Kidney epithelial cell (primary cell): Measurements from ENCODE around the gene LOXL4. TPM values are rescaled to one million over a fixed set of nuclear protein-coding genes. Genes with fewer than 3 reads are reported as not detected.

Experiments
- DNase-seq: peaks from one replicate; pipeline ENCODE4 v3.0.0-alpha.2; 2010; ENCODE audit warnings: low read depth
- H3K27me3 ChIP-seq: 2 replicates; pipeline ENCODE4 v1.6.0; 2011; ENCODE audit warnings: low read length; ENCODE audit not compliant: control insufficient read depth, insufficient read depth
- H3K36me3 ChIP-seq: 2 replicates; pipeline ENCODE4 v1.5.1; 2011; ENCODE audit warnings: low read length; ENCODE audit not compliant: control insufficient read depth, insufficient read depth
- H3K4me3 ChIP-seq: 2 replicates; pipeline ENCODE4 v1.5.1; 2011; ENCODE audit warnings: low read depth, mild to moderate bottlenecking, control low read depth, low read length
- total RNA-seq: library from RNA; depleted of rRNA; stranded (reverse); fragments of >200 nt; gene quantifications from 2 replicates; pipeline ENCODE4 v1.2.3, GENCODE V29; 2015
- TF ChIP-seq, protein P1 (sequence below): IDR thresholded peaks from 2 replicates; pipeline ENCODE4 v1.5.1; 2011; ENCODE audit warnings: mild to moderate bottlenecking, moderate library complexity, low read length, control low read depth, inconsistent platforms; ENCODE audit not compliant: insufficient read depth, poor library complexity, severe bottlenecking

LOXL4 gene
- total RNA-seq, 1 donor from 2014 or later = 6.1 TPM

- H3K4me3 ChIP-seq = no peak overlapping the region
- TF ChIP-seq, protein P1, sequence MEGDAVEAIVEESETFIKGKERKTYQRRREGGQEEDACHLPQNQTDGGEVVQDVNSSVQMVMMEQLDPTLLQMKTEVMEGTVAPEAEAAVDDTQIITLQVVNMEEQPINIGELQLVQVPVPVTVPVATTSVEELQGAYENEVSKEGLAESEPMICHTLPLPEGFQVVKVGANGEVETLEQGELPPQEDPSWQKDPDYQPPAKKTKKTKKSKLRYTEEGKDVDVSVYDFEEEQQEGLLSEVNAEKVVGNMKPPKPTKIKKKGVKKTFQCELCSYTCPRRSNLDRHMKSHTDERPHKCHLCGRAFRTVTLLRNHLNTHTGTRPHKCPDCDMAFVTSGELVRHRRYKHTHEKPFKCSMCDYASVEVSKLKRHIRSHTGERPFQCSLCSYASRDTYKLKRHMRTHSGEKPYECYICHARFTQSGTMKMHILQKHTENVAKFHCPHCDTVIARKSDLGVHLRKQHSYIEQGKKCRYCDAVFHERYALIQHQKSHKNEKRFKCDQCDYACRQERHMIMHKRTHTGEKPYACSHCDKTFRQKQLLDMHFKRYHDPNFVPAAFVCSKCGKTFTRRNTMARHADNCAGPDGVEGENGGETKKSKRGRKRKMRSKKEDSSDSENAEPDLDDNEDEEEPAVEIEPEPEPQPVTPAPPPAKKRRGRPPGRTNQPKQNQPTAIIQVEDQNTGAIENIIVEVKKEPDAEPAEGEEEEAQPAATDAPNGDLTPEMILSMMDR = no peak
- no peak for DNase-seq
- no peaks in the 10 kb centered on the region for H3K27me3 ChIP-seq
- H3K36me3 ChIP-seq = no peaks in the 10 kb centered on the region
Measured at GRCh38 chr10:98260752-98261151, 7.2 kb downstream of the LOXL4 start.

- DNase-seq = no peak
- Histone ChIP-seq H3K36me3 (no peaks in the 10 kb centered on the region), H3K27me3 (no peaks in the 10 kb centered on the region), H3K4me3 (no peak overlapping the region)
- TF ChIP-seq, protein P1 = no peak
Measured at GRCh38 chr10:98260350-98260749, 7.6 kb downstream of the LOXL4 start.

- Histone ChIP-seq H3K4me3 (no peak overlapping the region), H3K36me3 (no peaks in the 10 kb centered on the region), H3K27me3 (no peaks in the 10 kb centered on the region)
- no peak for DNase-seq
- TF ChIP-seq, protein P1 = no peak
Measured at GRCh38 chr10:98259606-98260315, 8.2 kb downstream of the LOXL4 start.

DNA sequence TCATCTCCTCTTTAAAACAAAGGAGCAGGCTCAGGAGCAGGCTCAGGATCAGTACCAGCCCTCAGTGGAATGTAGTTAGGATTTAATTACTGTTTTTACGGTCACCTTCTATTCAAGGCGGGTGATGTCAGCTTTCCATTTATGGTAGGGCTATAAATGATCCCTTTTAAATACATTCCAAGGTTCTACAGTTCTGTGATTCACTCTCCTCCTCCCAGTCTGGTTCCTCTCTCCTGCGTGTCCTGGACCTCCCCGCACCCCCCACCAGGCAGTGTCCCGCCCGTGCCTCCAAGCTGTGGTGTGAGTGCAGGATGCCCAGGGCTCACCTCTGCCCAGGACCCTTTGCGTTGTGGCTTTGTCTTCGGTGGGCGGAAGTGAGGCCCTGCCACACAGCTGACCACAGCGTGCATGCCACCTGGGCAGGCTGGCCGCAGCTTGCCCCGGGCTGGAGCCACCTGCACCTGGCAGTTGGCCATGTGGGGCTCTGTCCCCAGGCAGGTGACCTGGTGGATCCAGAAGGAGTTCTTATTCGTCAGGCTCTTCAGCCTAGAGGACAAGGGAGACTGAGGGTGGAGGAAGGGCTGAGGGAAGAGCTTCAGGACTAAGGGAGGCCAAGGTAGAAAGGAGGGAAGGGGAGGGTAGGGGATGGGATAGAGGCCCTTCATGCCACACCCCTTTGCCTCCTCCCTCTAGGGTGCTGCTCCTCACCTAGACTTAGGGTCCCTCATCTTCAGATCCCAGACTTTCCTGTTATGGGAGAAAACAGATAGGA, 9.1 kb downstream of the LOXL4 start:
- Histone ChIP-seq H3K27me3 (no peaks in the 10 kb centered on the region), H3K36me3 (no peaks in the 10 kb centered on the region), H3K4me3 (no peak overlapping the region)
- DNase-seq = no peak
- TF ChIP-seq, protein P1 = no peak

- Histone ChIP-seq H3K4me3 (no peak overlapping the region), H3K27me3 (no peaks in the 10 kb centered on the region), H3K36me3 (no peaks in the 10 kb centered on the region)
- TF ChIP-seq, protein P1 = no peak
- no peak for DNase-seq
Measured at GRCh38 chr10:98257961-98258360, 10.0 kb downstream of the LOXL4 start.

DNA sequence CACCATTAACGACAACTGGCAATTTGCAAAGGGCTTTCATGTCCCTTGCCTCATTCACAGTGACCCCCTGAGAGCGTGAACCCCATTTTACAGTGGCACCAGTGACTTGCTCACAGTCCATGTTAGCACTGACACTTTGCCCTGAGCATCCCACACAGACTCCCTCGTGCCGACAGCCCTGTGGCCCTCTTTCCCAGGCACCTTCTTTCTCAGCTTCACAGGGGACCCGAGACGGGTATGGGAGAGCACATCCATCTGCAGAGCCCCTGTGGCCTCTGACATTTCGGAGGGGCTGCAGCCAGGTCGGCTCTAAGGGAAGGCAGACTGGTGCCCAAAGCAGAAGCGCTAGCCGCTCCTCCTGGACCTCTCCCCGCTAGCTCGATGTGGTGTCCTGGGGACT, 10.8 kb downstream of the LOXL4 start:
- Histone ChIP-seq H3K4me3 (no peak overlapping the region), H3K27me3 (no peaks in the 10 kb centered on the region), H3K36me3 (no peaks in the 10 kb centered on the region)
- DNase-seq = no peak
- TF ChIP-seq, protein P1 = no peak
